Sigmoid colon (tissue), 7 donors: ENCODE results near the gene FAM9C. TPM values are rescaled to one million over a fixed set of nuclear protein-coding genes. Genes with fewer than 3 reads are reported as not detected.

Experiments used
- DNase-seq: peaks from one replicate; pipeline ENCODE4 v3.0.0-alpha.2; 2019
- H3K27ac ChIP-seq, 4 donors: fragments of 200-600 bp; sonication (generic); one replicate each; pipeline ENCODE4 v1.5.1; 2016 to 2019; ENCODE audit warnings: mild to moderate bottlenecking in 1 of 4
- H3K27me3 ChIP-seq, 3 donors: fragments of 200-600 bp; sonication (generic); one replicate each; pipeline ENCODE4 v1.5.1; 2019; ENCODE audit warnings: mild to moderate bottlenecking in 1 of 3
- H3K36me3 ChIP-seq, 4 donors: fragments of 200-600 bp; sonication (generic); one replicate each; pipeline ENCODE4 v1.5.1; 2016 to 2019
- H3K4me1 ChIP-seq, 4 donors: fragments of 200-600 bp; sonication (generic); one replicate each; pipeline ENCODE4 v1.5.1; 2017 to 2019
- H3K4me3 ChIP-seq, 4 donors: fragments of 200-600 bp; sonication (generic); one replicate each; pipeline ENCODE4 v1.5.1; 2017 to 2019; ENCODE audit warnings: mild to moderate bottlenecking in 2 of 4, moderate library complexity in 1 of 4
- H3K9me3 ChIP-seq, 4 donors: fragments of 200-600 bp in 3 of 4; sonication (generic) in 3 of 4; one replicate each; pipeline versions ENCODE4 v1.5.1 to v1.6.1; 2013 to 2019
- EP300 ChIP-seq, 4 donors: sonication (generic); formaldehyde crosslinking; IDR thresholded peaks; one replicate each; pipeline ENCODE4 v1.6.1; 2017; ENCODE audit warnings: antibody characterized with exemption in 4 of 4
- POLR2A ChIP-seq, 2 donors: fragments of 450-650 bp; IDR thresholded peaks; one replicate each; pipeline ENCODE4 v1.6.1; 2016; ENCODE audit warnings: antibody characterized with exemption in 2 of 2, mild to moderate bottlenecking in 2 of 2, moderate library complexity in 2 of 2
- POLR2AphosphoS5 ChIP-seq, 4 donors: sonication (generic); formaldehyde crosslinking; IDR thresholded peaks; one replicate each; pipeline ENCODE4 v1.6.1; 2017; ENCODE audit warnings: antibody characterized with exemption in 4 of 4
- WGBS, 2 donors: extraction: QIAGEN DNeasy Blood & Tissue Kit; methylation state at CpG; one replicate each; pipeline ENCODE4 v1.1.7; 2013; 5-methylcytosine and 5-hydroxymethylcytosine counted together
- intact Hi-C: fragments of 100-400 bp; cut with DNase I; formaldehyde crosslinking; loops from one replicate; pipeline ENCODE4 v1.15.1; 2023
- polyA plus RNA-seq, 3 donors: library from polyadenylated mRNA; stranded (reverse); fragments of 200-250 nt; gene quantifications; one replicate each; pipeline ENCODE4 v1.2.3, GENCODE V29; 2013
- total RNA-seq, 4 donors: library from RNA; depleted of rRNA; stranded (reverse); fragments of >200 nt; gene quantifications; one replicate each; pipeline ENCODE4 v1.1.0, GENCODE V29; 2016
- TF ChIP-seq, protein P1 (sequence below), 4 experiments: fragments of 450-650 bp in 3 of 4; fragments of 200-600 bp in 1 of 4; IDR thresholded peaks; one replicate each; pipeline ENCODE4 v1.5.1; 2016 to 2019; ENCODE audit warnings: antibody characterized with exemption in 4 of 4, mild to moderate bottlenecking in 3 of 4, moderate library complexity in 2 of 4
- donor health status: healthy with polysubstance abuse.
- donor health status: Bipolar disorder and iron deficiency.
- donor health status: healthy.

The FAM9C gene
- total and polyA plus RNA-seq, 7 donors: 0.17 TPM; not detected in 6

DNA sequence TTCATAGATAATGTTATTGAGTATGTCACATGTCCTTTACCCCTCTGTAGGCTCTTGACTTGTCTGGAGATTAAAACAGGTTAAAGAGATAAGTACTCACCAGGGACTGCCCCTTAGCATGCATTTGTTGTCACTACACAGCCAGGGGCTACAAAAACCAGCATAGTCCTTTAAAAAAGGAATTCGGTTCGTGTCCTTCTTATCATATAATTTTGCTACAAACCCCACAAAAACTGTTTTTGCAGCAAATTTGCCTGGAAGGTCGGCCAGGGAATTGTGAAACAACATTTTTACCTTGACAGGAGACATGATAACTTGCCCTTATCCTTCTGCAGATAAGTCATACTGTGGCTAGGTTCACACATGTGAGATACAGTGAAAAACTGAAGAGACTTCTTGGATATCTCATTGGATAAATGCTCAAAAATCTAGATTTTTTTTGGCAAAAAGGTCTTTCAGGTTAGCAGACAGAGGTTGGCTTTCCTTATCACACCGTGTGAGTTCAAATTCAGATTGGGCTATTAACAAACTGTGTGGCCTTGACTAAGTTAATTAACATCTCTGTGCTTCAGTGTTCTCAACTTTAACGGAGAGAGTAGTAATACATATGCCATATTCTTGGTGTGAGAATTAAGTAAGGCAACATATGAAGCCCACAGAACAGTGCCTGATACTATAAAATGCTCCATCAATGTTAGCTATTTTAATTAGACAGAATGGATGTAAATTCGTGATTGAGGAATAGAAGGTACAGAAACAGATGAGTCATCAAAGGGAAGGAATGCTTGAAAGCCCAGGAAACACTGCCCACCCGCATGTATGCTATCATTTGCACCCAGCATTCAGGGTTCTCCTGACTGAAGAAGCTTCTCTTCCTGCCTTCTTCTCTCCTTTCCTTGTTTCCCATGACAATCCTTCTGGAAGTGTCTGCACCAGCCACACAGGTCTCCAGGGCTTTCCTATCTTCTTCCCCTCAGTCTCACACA, 30.0 kb downstream of the FAM9C start:
- 58 to 71% methylated on average over 7 of the region's 7 CpGs for WGBS, 2 donors
- Histone ChIP-seq H3K27me3 (no peaks in the 10 kb centered on the region), H3K27ac (no peak overlapping the region), H3K36me3 (no peaks in the 10 kb centered on the region), H3K4me3 (no peak overlapping the region), H3K9me3 (no peaks in the 10 kb centered on the region), H3K4me1 (no peaks in the 10 kb centered on the region)
- DNase-seq: no peak
- TF ChIP-seq POLR2AphosphoS5 (IDR thresholded peaks at IDR 0.05) (no peak), EP300 (IDR thresholded peaks at IDR 0.05) (no peak), POLR2A (IDR thresholded peaks at IDR 0.05) (no peak)
- TF ChIP-seq, protein P1, sequence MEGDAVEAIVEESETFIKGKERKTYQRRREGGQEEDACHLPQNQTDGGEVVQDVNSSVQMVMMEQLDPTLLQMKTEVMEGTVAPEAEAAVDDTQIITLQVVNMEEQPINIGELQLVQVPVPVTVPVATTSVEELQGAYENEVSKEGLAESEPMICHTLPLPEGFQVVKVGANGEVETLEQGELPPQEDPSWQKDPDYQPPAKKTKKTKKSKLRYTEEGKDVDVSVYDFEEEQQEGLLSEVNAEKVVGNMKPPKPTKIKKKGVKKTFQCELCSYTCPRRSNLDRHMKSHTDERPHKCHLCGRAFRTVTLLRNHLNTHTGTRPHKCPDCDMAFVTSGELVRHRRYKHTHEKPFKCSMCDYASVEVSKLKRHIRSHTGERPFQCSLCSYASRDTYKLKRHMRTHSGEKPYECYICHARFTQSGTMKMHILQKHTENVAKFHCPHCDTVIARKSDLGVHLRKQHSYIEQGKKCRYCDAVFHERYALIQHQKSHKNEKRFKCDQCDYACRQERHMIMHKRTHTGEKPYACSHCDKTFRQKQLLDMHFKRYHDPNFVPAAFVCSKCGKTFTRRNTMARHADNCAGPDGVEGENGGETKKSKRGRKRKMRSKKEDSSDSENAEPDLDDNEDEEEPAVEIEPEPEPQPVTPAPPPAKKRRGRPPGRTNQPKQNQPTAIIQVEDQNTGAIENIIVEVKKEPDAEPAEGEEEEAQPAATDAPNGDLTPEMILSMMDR (IDR thresholded peaks at IDR 0.05): no peak
- intact Hi-C loops: no loop called here

DNA sequence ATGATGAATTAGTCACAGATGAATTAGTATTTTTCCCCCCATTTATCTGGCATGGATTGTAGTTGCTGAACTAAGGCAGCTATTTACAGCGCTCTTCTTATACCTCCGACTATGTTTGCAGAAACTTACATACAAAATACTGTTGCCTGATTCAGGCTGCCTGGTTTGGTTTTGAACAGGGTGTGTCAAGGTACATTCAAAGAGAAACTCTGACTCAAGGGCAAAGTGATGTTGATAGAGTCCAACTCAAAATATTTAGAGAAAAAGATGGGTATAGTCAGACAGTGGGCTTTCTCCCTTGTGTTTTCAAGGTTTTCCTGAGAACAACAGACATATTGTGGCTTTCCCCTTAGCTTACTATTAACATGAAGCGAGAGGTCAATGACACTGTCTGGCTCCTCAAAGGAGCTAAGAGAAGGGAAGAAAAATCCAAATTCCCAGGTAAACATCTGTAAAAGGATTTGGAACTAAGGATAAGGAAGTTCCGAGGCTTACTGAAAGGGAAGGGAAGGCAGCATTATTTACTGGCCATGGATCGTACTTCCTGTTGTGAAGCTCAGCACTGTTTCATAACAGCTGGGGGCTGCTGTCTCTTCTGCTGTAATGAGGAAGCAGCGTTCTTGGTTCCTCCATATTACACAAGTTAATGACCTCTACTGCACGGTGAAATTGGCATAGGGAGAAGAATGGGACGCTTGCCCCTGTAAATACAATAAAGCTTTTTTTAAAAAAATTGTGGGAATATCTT, 30.9 kb downstream of the FAM9C start:
- 9 to 23% methylated on average over 8 of the region's 8 CpGs for WGBS, 2 donors
- H3K27ac ChIP-seq: peak overlapping the region in 1 of 4 donors; percentile 14
- H3K36me3 ChIP-seq: no peaks in the 10 kb centered on the region
- no peaks in the 10 kb centered on the region for H3K9me3 ChIP-seq
- H3K27me3 ChIP-seq: no peaks in the 10 kb centered on the region
- peaks cover 0 to 3% (median 1%) of the 10 kb centered on the region in 4 donors for H3K4me1 ChIP-seq
- DNase-seq: peak; percentile 73
- H3K4me3 ChIP-seq: no peak overlapping the region
- TF ChIP-seq, protein P1 (IDR thresholded peaks at IDR 0.05): no peak
- TF ChIP-seq EP300 (IDR thresholded peaks at IDR 0.05) (no peak), POLR2AphosphoS5 (IDR thresholded peaks at IDR 0.05) (peak in 1 of 4 donors; percentile 23)
- intact Hi-C loops: no loop called here

DNA sequence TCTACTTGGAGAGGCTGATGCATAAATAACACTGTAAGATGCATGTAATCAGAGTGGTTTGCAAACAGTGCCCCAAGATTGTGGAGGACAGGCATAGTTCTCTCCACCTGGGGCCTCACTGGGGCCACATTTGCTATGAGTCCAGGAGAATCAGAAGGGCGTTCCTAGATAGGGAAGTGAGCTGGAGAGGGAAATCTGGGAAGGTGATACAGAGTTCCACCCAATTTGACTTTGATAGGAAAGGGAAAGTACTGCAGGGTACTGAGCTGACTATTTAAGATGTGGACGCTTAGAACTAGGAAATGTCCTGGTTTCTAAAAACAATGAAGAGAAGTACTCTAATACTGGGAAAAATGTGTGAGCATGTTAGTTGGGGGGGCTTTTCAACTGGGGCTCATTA, 33.9 kb downstream of the FAM9C start:
- intact Hi-C loops: no loop called here
- Histone ChIP-seq H3K36me3 (no peaks in the 10 kb centered on the region), H3K4me3 (no peak overlapping the region), H3K27me3 (no peaks in the 10 kb centered on the region), H3K4me1 (peaks cover 0 to 33% (median 13%) of the 10 kb centered on the region in 4 donors), H3K27ac (no peak overlapping the region), H3K9me3 (no peaks in the 10 kb centered on the region)
- WGBS, 2 donors: 69 to 75% methylated on average over 2 of the region's 2 CpGs
- TF ChIP-seq EP300 (IDR thresholded peaks at IDR 0.05): no peak
- no peak for TF ChIP-seq POLR2AphosphoS5 (IDR thresholded peaks at IDR 0.05)
- TF ChIP-seq, protein P1 (IDR thresholded peaks at IDR 0.05): no peak
- no peak for DNase-seq

DNA sequence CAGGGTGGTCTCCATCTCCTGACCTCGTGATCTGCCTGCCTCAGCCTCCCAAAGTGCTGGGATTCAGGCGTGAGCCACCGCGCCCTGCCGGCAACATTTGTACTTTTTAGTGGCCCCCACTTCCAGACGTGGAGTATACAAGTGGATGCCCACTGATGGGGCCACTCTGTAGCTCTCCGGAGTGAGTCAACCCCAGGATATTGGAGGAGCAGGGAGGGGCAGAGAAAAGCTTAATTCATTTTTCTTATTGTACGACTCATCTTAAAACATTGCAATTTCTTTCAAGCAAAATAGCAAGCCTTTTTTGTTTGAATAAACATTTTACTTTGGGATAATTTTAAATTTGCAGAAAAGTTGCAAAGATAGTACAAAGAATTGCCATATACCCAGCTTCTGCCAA, 34.6 kb downstream of the FAM9C start:
- intact Hi-C loops: no loop called here
- Histone ChIP-seq H3K36me3 (no peaks in the 10 kb centered on the region), H3K4me3 (no peak overlapping the region), H3K27me3 (no peaks in the 10 kb centered on the region), H3K27ac (no peak overlapping the region), H3K4me1 (peaks cover 0 to 36% (median 13%) of the 10 kb centered on the region in 4 donors), H3K9me3 (no peaks in the 10 kb centered on the region)
- TF ChIP-seq POLR2AphosphoS5 (IDR thresholded peaks at IDR 0.05): no peak
- no peak for TF ChIP-seq POLR2A (IDR thresholded peaks at IDR 0.05)
- TF ChIP-seq, protein P1 (IDR thresholded peaks at IDR 0.05): no peak
- no peak for TF ChIP-seq EP300 (IDR thresholded peaks at IDR 0.05)
- WGBS, 2 donors: 94% methylated on average over 8 of the region's 8 CpGs
- no peak for DNase-seq
